GM12878 (cell line): ENCODE data around the gene WWOX. TPM values are rescaled to one million over a fixed set of nuclear protein-coding genes. Genes with fewer than 3 reads are reported as not detected.

Experiments
- ATAC-seq: fragments of 200-7000 bp; cut with Tn5 transposase; 3 replicates; pipeline ENCODE4 v1.9.1; 2020; ENCODE audit warnings: mild to moderate bottlenecking, moderate library complexity
- BruUV-seq: library from RNA; stranded (reverse); fragments of 400-500 nt; replicated peaks from 2 replicates; lab custom pipeline; 2021; lab: Mats Ljungman, UMichigan
- CTCF ChIA-PET: fragments of 300-600 bp; sonication (Branson Sonifier 250); formaldehyde crosslinking; extraction: SDS; loops from one replicate; lab custom pipeline; 2021; ENCODE audit warnings: inconsistent platforms; lab: Yijun Ruan, JAX
- POLR2A ChIA-PET: fragments of 350-600 bp; formaldehyde crosslinking; extraction: SDS; loops from one replicate; lab custom pipeline; 2021; ENCODE audit warnings: inconsistent platforms; lab: Charles Lee
- RAD21 ChIA-PET: fragments of 300-600 bp; sonication (Branson Sonifier 250); formaldehyde crosslinking; loops from one replicate; lab custom pipeline; 2023; ENCODE audit warnings: antibody characterized with exemption; ENCODE audit not compliant: unreplicated experiment; lab: Charles Lee
- SMC1A ChIA-PET: fragments of 300-600 bp; sonication (Branson Sonifier 250); formaldehyde crosslinking; loops from one replicate; lab custom pipeline; 2023; ENCODE audit not compliant: unreplicated experiment, uncharacterized antibody; lab: Charles Lee
- DNase-seq: peaks from one replicate; pipeline ENCODE4 v3.0.0-alpha.2; 2011; ENCODE audit warnings: low read depth, low spot score
- FAIRE-seq: peaks from 3 replicates; lab custom pipeline; 2011; peaks lifted over from hg19 to GRCh38; lab: Jason Lieb, UNC
- H2AFZ ChIP-seq: 2 replicates; pipeline ENCODE4 v1.6.0; 2011; ENCODE audit warnings: low read depth, low read length, control low read depth; ENCODE audit not compliant: control insufficient read depth
- H3K27ac ChIP-seq: 2 replicates; pipeline ENCODE4 v1.5.1; 2011; ENCODE audit warnings: control low read depth; ENCODE audit not compliant: control insufficient read depth, insufficient read depth
- H3K27me3 ChIP-seq, 2 experiments: replicated peaks in 1 of 2; 2 replicates each; pipeline versions ENCODE4 v1.6.0 to v1.6.1; 2011; ENCODE audit warnings: low read length in 1 of 2; ENCODE audit not compliant: control insufficient read depth in 2 of 2, insufficient read depth in 2 of 2
- H3K36me3 ChIP-seq, 2 experiments: 2 replicates each; pipeline ENCODE4 v1.5.1; 2011; ENCODE audit warnings: low read length in 1 of 2; ENCODE audit not compliant: control insufficient read depth in 2 of 2, insufficient read depth in 2 of 2
- H3K4me1 ChIP-seq: 2 replicates; pipeline ENCODE4 v1.6.1; 2011; ENCODE audit warnings: mild to moderate bottlenecking, low read length, moderate library complexity, mixed read lengths; ENCODE audit not compliant: control insufficient read depth, insufficient read depth
- H3K4me2 ChIP-seq: 2 replicates; pipeline ENCODE4 v1.6.0; 2011; ENCODE audit warnings: control low read depth; ENCODE audit not compliant: control insufficient read depth, insufficient read depth
- H3K4me3 ChIP-seq: fragments of 200-600 bp; sonication (generic); 2 replicates; pipeline ENCODE4 v1.5.1; 2016
- H3K79me2 ChIP-seq: 2 replicates; pipeline ENCODE4 v1.6.0; 2011; ENCODE audit warnings: low read length; ENCODE audit not compliant: control insufficient read depth, insufficient read depth
- H3K9ac ChIP-seq: 2 replicates; pipeline ENCODE4 v1.8.0; 2011; ENCODE audit warnings: low read length, control low read depth, mixed read lengths; ENCODE audit not compliant: control insufficient read depth, insufficient read depth
- H3K9me3 ChIP-seq: replicated peaks from 3 replicates; pipeline ENCODE4 v1.5.1; 2011; ENCODE audit warnings: mild to moderate bottlenecking, low read length; ENCODE audit not compliant: control insufficient read depth, insufficient read depth
- H4K20me1 ChIP-seq: 2 replicates; pipeline ENCODE4 v1.6.0; 2011; ENCODE audit not compliant: control insufficient read depth, insufficient read depth
- BACH1 ChIP-seq: fragments of 450-650 bp; IDR thresholded peaks from 2 replicates; pipeline ENCODE4 v1.6.1; 2017; ENCODE audit warnings: mild to moderate bottlenecking, borderline replicate concordance
- CEBPB ChIP-seq, 2 experiments: fragments of 150-350 bp in 1 of 2; IDR thresholded peaks; 2 replicates each; pipeline ENCODE4 v1.6.1; 2012 to 2014; ENCODE audit warnings: low read depth in 2 of 2, low read length in 2 of 2, borderline replicate concordance in 1 of 2, inconsistent platforms in 1 of 2
- EED ChIP-seq: sonication (generic); IDR thresholded peaks from 2 replicates; pipeline ENCODE4 v1.6.1; 2016; ENCODE audit warnings: antibody characterized with exemption, low read depth
- EGR1 ChIP-seq, 2 experiments: IDR thresholded peaks; 1 replicate in 1 of 2; 2 replicates in 1 of 2; pipeline ENCODE4 v1.6.1; 2011 to 2012; ENCODE audit warnings: low read depth in 2 of 2, low read length in 2 of 2, borderline replicate concordance in 1 of 2, mild to moderate bottlenecking in 1 of 2, moderate library complexity in 1 of 2
- FOXM1 ChIP-seq: IDR thresholded peaks from 2 replicates; pipeline ENCODE4 v1.6.1; 2012; ENCODE audit warnings: low read depth, mild to moderate bottlenecking, inconsistent platforms, low read length, moderate library complexity
- GABPA ChIP-seq: IDR thresholded peaks from 2 replicates; pipeline ENCODE4 v1.6.1; 2014; ENCODE audit warnings: antibody characterized with exemption, low read depth, mild to moderate bottlenecking, inconsistent platforms
- LARP7 ChIP-seq: fragments of 450-650 bp; IDR thresholded peaks from 2 replicates; pipeline ENCODE4 v1.6.1; 2017; ENCODE audit warnings: mild to moderate bottlenecking
- NR2C2 ChIP-seq: IDR thresholded peaks from 2 replicates; pipeline ENCODE4 v1.6.1; 2011; ENCODE audit warnings: borderline replicate concordance, low read depth; ENCODE audit not compliant: control insufficient read depth, insufficient read length
- NR2F1 ChIP-seq: fragments of 450-650 bp; conservative IDR thresholded peaks from 2 replicates; pipeline ENCODE4 v1.6.1; 2017; ENCODE audit warnings: mild to moderate bottlenecking
- RB1 ChIP-seq: fragments of 450-650 bp; formaldehyde crosslinking; IDR thresholded peaks from 2 replicates; pipeline ENCODE4 v1.6.1; 2017; ENCODE audit warnings: mild to moderate bottlenecking, borderline replicate concordance
- RCOR1 ChIP-seq: conservative IDR thresholded peaks from 2 replicates; pipeline ENCODE4 v1.6.1; 2012; ENCODE audit warnings: low read depth, low read length, improper control_type of control experiment
- STAT3 ChIP-seq: IDR thresholded peaks from 2 replicates; pipeline ENCODE4 v1.6.1; 2011; ENCODE audit warnings: low read depth, low read length, improper control_type of control experiment
- SUZ12 ChIP-seq: fragments of 200-600 bp; sonication (generic); IDR thresholded peaks from one replicate; pipeline ENCODE4 v1.6.1; 2018; ENCODE audit warnings: antibody characterized with exemption, mild to moderate bottlenecking; ENCODE audit not compliant: unreplicated experiment
- YBX1 ChIP-seq: fragments of 450-650 bp; IDR thresholded peaks from 2 replicates; pipeline ENCODE4 v1.6.1; 2016; ENCODE audit warnings: antibody characterized with exemption
- ZZZ3 ChIP-seq: IDR thresholded peaks from 2 replicates; pipeline ENCODE4 v1.6.1; 2011; ENCODE audit warnings: low read depth; ENCODE audit not compliant: control insufficient read depth, insufficient read length
- WGBS: methylation state at CpG from one replicate; pipeline ENCODE4 v1.1.6; 2016; ENCODE audit warnings: low lambda C conversion rate; ENCODE audit not compliant: insufficient replicate concordance, insufficient coverage; ENCODE audit errors: missing lambda C conversion rate; 5-methylcytosine and 5-hydroxymethylcytosine counted together
- in situ Hi-C: fragments of 300-500 bp; cut with MboI; formaldehyde crosslinking; loops from 9 replicates; pipeline ENCODE4 v1.14.3; 2018; ENCODE audit warnings: mixed read lengths
- intact Hi-C: fragments of 100-400 bp; cut with micrococcal nuclease; formaldehyde crosslinking; loops from one replicate; pipeline ENCODE4 v1.14.2; 2022; ENCODE audit not compliant: unreplicated experiment
- polyA plus RNA-seq, 11 experiments: library from polyadenylated mRNA; depleted of rRNA in 4 of 11; unstranded in 6 of 11; stranded (reverse) in 5 of 11; fragments of >200 nt; fragmentation: Nextera tagmentation in 4 of 11; fragmentation: Illumina TruSeq in 1 of 11; extraction: Ambion mirVana in 4 of 11; extraction: Trizol in 1 of 11; gene quantifications; 1 replicate in 1 of 11; 2 replicates in 10 of 11; pipeline versions ENCODE4 v1.2.1 to v1.2.3, GENCODE V29; 2011 to 2016; ENCODE audit warnings: inconsistent platforms in 2 of 11, missing spikeins in 2 of 11, low read depth in 1 of 11
- total RNA-seq, 4 experiments: library from RNA; depleted of rRNA in 3 of 4; stranded (reverse); fragments of >200 nt in 3 of 4; fragmentation: Illumina TruSeq in 1 of 4; extraction: Trizol in 1 of 4; gene quantifications; 2 replicates each; pipeline versions ENCODE4 v1.2.1 to v1.2.3, GENCODE V29; 2013 to 2021

WWOX gene
- total and polyA plus RNA-seq, 10 of the 15 experiments (the other 5 are each of a cell fraction or from before 2014, with no cell fraction given) = 2.8 to 24.4 (median 17.8) TPM

DNA sequence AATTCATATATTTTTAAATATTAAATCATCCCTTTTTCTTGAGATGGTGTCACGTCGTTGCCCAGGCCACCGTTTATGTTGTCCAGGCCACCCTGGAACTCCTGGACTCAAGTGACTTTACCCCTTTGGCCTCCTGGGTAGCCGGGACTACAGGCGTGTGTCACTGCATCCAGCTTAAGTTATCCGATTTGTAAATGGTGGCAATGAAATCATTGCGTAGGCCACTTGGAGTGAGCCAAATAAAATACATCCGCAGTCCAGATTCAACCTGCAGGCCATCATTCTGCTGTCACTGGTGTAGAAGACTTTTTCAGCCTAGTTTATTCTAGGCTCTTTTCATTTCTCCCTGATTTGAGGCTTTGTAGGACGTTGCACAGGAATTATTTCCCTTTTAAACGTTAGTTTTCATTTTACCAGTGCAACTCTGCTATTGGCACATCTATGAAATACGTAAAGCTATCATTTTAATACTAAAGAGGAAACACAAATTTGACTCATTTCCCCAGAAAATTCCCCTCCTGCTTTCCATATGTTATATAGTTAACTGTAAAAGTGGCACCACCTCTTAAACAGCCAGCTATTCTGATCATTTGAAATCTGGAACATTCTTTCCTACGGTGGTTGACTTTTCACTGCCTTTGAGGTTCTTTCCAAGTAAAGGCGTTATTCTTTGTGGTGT lies 1051.3 kb downstream of the WWOX start:
- ATAC-seq = no peak
- H3K9me3 ChIP-seq = no peaks in the 10 kb centered on the region
- no peaks in the 10 kb centered on the region for H4K20me1 ChIP-seq
- H3K79me2 ChIP-seq = no peaks in the 10 kb centered on the region
- H3K9ac ChIP-seq = no peak overlapping the region
- ChIA-PET SMC1A (no interaction called here), CTCF (no interaction called here), POLR2A (no interaction called here), RAD21 (no interaction called here)
- H3K27me3 ChIP-seq = no peaks in the 10 kb centered on the region; a peak in 1 of 4 replicates
- H3K4me2 ChIP-seq = no peak overlapping the region
- DNase-seq = no peak
- no peaks in the 10 kb centered on the region for H3K4me1 ChIP-seq
- BruUV-seq = no TSS peak
- H3K4me3 ChIP-seq = no peak overlapping the region
- no peak overlapping the region for H3K27ac ChIP-seq
- in situ Hi-C loops (no loop called here), intact Hi-C loops (no loop called here)
- H3K36me3 ChIP-seq = no peaks in the 10 kb centered on the region
- TF ChIP-seq NR2C2 (no peak), EED (no peak), ZZZ3 (no peak), CEBPB (IDR thresholded peaks at IDR 0.05; ENCODE audit: borderline replicate concordance in 1 of 2, low read depth in 2 of 2, low read length in 2 of 2) (no peak), RCOR1 (no peak), LARP7 (no peak), BACH1 (no peak)
- FAIRE-seq = no peak
- no peak overlapping the region for H2AFZ ChIP-seq
- WGBS = 40% methylated on average over 13 of the region's 13 CpGs

DNA sequence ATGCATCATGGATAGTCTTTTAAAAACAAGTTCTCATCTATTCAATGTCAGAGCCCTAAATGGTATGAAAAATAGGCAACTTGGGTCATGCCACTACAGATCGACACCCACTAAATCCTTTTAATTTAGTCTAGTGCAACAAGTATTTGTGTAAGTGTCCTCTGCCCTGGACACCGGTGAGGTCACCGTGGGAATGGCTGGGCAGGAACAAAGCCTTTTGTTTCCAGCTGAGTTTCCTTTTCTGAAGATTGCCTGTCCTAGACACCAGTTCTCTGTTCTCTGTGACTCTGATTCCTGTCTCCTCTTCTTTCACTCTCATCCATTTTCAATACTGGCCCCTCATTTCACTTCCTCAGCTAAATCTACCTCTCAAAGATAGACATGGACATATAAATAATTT lies 1054.6 kb downstream of the WWOX start:
- no peak for ATAC-seq
- CTCF ChIA-PET = no interaction called here

More for the DNA sequence above, 1054.6 kb downstream of the WWOX start:
- RAD21 ChIA-PET = no interaction called here
- Histone ChIP-seq H3K36me3 (no peaks in the 10 kb centered on the region), H3K27ac (no peak overlapping the region), H3K4me3 (no peak overlapping the region), H3K4me2 (no peak overlapping the region), H3K9ac (no peak overlapping the region), H4K20me1 (no peaks in the 10 kb centered on the region), H2AFZ (no peak overlapping the region), H3K4me1 (no peaks in the 10 kb centered on the region), H3K27me3 (no peaks in the 10 kb centered on the region), H3K79me2 (no peaks in the 10 kb centered on the region), H3K9me3 (no peaks in the 10 kb centered on the region)
- FAIRE-seq = no peak
- intact Hi-C loops = no loop called here
- BruUV-seq = no TSS peak
- WGBS = 40% methylated on average over 3 of the region's 3 CpGs
- POLR2A ChIA-PET = no interaction called here
- TF ChIP-seq YBX1 = no peak
- no peak for TF ChIP-seq STAT3
- no peak for TF ChIP-seq SUZ12
- no peak for TF ChIP-seq FOXM1
- TF ChIP-seq NR2F1 = no peak
- TF ChIP-seq RB1 = no peak
- TF ChIP-seq EGR1 (IDR thresholded peaks at IDR 0.05; ENCODE audit: borderline replicate concordance in 1 of 2, low read depth in 2 of 2, low read length in 2 of 2) = no peak
- no peak for TF ChIP-seq GABPA
- SMC1A ChIA-PET = no interaction called here
- no peak for DNase-seq
- in situ Hi-C loops = no loop called here
